IPS DF 4.7 (cell line): Measurements from ENCODE around the gene SLC35E4.
"Not testable (repeated sequence)": the region's sequence is repeated elsewhere in the genome, so short reads cannot be mapped to it uniquely, and the experiment has no call there.

Experiments
- DNase-seq: peaks from one replicate; pipeline ENCODE4 v3.0.0-alpha.2; 2013; ENCODE audit warnings: low spot score; ENCODE audit errors: extremely low read depth

The SLC35E4 gene, protein sequence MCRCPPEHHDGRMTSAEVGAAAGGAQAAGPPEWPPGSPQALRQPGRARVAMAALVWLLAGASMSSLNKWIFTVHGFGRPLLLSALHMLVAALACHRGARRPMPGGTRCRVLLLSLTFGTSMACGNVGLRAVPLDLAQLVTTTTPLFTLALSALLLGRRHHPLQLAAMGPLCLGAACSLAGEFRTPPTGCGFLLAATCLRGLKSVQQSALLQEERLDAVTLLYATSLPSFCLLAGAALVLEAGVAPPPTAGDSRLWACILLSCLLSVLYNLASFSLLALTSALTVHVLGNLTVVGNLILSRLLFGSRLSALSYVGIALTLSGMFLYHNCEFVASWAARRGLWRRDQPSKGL

DNA sequence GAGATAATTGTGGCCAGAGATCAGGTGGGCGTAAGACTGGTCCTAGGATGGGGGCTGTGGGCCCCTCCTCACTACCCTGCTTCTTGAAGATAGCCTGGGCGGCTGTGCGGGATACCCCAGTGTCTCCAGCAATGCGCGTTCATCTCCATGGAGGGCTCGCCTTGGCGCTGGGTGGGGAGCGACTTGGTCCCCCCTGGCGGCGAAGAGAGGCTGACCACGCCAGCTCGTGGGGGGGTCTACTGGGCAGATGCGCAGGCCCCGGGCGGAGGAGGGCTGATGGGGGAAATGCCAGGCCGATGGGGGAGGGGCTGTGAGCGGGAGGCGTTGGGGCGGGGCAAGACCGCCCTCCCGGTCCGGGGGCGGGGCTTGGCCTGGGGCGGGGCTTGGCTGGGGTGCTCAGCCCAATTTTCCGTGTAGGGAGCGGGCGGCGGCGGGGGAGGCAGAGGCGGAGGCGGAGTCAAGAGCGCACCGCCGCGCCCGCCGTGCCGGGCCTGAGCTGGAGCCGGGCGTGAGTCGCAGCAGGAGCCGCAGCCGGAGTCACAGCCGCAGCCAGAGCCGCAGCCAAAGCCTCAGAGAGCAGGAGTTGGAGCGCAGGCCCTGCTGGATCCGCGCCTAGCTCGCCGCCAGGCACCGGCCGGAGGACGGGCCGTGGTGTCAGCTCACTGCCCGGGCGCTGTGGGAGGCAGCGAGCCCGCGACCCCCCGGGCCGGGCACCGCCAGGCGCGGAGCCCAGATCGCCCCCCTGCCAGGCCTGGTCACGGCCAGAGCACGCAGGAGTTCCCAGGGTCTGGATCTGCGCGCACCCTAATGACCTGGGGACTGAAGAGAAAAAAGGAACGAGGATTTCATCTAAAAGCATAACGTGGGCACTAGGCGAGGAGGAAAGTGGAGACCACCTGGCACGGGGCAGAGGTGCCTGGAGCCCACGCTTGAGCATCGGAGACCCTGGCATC is at the start of gene SLC35E4:
Gene SLC35E4 (plus strand): TSS at position 509 of the 953 bp plus-strand sequence. CDS start 670 bp downstream, outside the sequence.
- DNase-seq, result no peak

DNA sequence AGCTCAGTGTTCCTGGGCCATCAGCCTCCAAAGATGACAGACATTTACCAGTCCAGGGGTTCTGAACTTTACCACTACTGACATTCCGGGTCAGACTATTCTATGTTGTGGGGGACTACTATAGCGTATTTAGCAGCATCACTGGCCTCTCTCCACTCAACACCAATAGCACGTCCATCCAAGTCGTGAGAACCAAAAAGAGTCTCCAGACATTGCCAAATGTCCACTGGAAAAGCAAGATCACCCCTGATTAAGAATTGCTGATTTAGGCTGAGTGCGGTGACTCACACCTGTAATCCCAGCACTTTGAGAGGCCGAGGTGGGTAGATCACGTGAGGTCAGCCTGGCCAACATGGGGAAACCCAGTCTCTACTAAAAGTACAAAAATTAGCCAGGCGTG is 49.2 kb upstream of the SLC35E4 start:
- no peak for DNase-seq

DNA sequence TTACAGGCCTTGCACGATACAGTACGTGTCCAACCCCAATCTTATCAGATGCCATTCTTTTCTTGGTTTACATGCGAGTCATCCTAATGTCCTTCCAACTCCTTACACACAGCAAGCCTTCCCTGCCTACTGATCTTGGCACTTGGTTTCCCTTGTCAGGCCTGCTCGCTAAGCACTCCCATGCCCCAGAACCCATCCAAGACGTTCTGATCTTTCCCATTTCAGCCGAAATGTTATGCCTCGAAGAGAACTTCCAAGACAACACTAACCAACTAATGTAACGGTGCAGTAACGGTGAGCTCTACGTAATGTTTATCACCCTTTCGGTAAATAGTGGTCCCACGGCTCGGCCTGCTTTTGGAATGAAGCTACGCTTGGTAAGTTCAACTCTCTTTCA is 44.4 kb upstream of the SLC35E4 start:
- no peak for DNase-seq

DNA sequence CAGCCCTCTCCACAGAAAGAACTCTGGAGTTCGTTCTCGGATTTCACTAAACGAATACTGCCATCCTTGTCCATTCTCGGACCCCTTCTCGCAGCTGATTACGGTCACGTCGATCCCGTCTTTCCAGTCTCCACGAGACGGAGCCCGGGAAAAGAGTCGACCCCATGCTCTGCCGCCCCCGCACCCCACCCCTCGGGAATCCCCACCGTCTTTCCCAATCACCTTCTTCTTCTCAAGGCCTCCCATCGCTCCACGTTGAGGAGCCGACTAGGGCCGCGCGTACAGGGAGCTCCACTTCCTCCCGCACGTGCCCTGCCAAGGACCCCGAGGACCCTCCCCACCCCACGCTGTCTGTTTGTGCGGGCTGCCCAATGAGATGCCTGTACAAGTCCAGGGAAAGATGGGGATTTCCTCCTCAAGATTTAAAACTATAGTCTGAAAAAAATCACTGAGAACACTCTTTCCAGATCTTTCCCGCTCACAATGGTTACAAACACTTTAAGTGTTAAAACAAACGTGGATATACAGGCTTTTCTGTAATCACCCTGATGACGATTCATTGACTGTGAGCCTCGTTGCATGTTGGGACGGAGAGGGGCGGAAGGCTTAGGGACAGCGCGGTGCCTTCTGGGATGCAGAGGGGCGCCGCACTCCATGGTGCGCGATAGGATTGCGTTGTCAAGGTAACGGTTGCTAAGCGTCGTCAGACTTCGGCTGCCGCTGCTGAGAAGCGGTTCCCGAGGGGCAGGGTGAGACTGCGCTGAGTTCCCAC is 43.8 kb upstream of the SLC35E4 start, which contains the start of gene PES1:
Gene PES1 (minus strand): TSS at position 323 of the 772 bp plus-strand sequence. CDS start 77 bp downstream, at position 246.
- DNase-seq, result peak; percentile 98

DNA sequence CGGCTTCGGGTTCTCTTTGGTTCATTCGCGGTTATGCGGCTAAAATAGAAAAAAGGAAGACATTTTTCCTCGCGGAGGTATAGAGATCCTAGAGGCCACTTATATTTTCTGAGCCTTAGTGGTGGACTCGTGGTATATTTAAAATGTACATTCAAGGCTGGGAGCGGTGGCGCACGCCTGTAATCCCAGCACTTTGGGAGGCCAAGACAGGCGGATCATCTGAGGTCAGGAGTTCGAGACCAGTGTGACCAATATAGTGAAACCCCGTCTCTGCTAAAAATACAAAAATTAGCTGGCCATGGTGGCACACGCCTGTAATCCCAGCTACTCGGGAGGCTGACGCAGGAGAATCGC is 43.2 kb upstream of the SLC35E4 start:
- not testable (repeated sequence) for DNase-seq

DNA sequence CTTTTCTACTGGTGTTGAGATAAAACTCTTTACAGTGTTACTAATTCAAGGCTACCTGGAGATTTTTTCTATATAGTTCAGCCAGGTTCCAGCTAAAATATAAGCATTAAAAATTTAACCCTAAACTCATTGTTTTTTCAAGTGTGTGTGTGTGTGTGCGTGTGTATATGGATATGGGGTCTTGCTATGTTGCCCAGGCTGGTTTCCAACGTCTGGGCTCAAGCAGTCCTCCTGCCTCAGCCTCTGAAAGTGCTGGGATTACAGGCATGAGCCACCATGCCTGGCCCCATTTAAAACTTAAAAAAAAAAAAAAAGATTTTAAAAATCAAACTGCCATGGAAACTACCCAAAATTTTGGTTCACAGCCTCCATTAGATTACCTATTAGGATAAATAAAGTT is 39.4 kb upstream of the SLC35E4 start:
- no peak for DNase-seq

DNA sequence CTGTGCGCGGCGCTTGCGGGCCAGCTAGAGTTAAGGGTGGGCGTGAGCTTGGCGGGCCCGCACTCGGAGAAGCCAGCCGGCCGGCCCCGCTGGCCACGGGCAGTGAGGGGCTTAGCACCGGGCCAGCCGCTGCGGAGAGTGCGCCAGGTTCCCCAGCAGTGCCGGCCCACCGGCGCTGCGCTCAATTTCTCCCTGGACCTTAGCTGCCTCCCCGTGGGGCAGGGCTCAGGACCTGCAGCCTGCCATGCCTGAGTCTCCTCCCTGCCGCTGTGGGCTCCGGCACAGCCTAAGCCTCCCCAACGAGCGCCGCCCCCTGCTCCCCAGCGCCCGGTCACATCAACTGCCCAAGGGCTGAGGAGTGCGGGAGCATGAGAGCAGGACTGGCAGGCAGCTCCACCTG is 38.7 kb upstream of the SLC35E4 start:
- no peak for DNase-seq

DNA sequence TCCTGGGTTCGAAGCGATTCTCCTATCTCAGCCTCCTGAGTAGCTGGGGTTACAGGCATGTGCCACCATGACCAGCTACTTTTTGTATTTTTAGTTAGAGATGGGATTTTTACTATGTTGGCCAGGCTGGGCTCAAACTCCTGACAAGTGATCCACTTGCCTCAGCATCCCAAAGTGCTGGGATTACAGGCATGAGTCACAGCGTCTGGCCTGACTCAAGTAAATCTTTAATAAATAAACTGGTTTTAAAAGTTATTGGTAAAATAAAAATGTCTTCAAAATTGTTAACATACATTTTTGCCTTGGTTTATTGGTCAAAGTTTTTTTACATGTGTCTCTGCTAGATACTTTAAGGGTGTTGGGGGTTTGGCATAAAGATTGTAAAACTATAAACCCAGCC is 36.6 kb upstream of the SLC35E4 start:
- no peak for DNase-seq

DNA sequence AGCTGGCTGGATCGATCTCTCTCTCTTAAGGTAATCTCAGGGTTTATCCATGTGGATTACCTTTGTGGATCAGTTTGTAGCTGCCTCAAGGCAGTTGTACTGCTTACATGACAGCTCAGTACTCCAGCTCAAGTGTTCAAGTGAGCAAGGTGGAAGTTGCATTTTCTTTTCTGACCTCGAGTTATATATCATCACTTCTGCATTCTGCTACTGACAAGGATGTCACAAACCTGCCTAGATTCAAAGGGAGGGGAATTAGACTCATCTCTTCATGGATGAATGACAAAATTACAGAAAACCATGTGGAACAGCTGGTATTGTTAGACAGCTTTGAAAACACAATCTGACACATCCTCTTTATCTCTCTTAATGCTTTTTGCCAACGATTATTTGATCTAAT is 34.7 kb upstream of the SLC35E4 start:
- no peak for DNase-seq

DNA sequence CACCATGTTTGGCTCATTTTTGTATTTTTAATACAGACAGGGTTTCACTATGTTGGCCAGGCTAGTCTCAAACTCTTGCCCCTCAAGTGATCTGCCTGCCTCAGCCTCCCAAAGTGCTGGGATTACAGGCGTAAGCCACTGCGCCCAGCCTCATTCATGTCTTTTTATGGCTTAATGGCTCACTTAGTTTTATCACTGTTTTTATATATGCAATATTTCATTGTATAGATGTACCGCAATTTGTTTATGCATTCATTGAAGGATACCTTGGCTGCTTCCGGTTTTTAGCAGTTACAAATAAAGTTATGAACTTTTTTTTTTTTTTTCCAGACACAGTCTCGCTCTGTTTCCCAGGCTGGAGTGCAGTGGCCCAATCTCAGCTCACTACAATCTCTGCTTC is 34.1 kb upstream of the SLC35E4 start:
- no peak for DNase-seq

DNA sequence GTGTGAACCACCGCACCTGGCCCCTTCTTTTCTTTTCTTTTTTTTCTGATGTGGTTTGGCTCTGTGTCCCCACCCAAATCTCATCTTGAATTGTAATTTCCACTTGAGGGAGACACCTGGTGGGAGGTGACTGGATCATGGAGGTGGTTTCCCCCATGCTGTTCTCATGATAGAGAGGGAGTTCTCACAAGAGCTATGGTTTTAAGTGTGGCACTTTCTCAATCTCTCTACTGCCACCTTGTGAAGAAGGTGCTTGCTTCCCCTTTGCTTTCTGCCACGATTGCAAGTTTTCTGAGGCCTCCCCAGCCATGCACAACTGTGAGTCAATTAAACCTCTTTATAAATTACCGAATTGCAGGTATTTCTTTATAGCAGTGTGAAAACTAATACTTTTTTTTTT is 33.5 kb upstream of the SLC35E4 start:
- no peak for DNase-seq

DNA sequence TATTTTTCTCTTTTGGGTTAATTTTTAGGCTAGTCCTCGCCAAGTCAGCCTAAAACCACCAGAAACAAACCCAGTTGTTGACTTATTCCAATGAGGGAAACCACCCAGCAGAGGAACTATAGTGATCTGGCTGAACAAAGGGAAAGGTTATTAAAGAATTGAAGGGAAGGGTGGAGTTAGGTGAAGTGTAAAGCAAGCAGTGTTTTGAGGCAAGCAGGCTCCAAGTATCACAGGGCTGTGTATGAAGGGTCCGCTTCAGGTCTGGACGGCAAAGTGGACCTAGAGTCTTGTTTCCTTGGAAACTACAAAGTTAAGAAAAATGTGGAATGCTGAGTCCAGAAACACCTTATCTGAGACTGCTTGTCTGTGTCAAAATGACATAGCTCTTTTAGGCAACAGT is 31.8 kb upstream of the SLC35E4 start:
- no peak for DNase-seq

DNA sequence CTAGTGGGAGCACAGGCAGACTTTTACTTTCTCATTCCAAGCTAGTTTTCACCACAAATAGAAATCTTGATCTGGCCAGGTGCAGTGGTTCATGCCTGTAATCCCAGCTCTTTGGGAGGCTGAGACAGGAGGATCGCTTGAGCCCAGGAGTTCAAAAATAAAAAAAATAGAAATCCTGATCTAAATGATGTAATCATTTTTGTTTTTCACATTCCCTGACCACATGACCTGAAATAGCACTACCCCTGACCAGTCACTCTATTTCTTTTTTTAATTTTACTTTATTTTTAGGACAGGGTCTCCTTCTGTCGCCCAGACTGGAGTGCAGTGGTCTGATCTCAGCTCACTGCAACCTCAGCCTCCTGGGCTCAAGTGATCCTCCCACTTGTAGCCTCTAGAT is 30.9 kb upstream of the SLC35E4 start:
- DNase-seq, result no peak

DNA sequence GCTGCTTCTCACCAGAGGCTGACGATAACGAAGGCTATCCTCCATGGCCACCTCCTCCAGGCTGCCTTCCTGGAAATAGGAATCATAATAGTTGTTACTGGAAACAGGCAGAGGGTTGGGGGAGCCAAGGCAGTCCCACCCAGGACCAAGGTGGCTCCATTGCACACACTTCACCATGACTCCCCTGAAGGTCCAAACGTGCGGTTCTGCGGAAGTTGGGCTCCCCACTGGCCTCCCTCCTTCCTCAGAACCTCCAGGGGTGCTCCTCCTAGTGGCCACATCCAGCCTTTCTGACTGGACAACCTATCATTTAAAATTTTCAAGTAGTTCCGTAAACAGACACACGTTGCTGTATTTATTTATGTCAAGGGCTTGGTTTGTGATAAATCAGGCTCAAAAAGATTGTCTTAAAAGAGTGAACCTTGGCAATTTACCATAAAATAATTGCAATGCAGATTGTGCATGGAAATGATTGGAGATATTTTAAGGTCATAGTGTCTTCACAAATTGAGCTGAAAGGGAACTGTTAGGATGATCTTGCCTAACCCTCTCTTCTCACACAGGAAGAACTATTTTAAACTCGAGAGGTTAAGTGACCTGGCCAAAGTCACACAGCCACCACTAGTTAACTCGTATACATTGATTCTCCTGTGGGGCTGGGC is 30.0 kb upstream of the SLC35E4 start:
- DNase-seq, result no peak

DNA sequence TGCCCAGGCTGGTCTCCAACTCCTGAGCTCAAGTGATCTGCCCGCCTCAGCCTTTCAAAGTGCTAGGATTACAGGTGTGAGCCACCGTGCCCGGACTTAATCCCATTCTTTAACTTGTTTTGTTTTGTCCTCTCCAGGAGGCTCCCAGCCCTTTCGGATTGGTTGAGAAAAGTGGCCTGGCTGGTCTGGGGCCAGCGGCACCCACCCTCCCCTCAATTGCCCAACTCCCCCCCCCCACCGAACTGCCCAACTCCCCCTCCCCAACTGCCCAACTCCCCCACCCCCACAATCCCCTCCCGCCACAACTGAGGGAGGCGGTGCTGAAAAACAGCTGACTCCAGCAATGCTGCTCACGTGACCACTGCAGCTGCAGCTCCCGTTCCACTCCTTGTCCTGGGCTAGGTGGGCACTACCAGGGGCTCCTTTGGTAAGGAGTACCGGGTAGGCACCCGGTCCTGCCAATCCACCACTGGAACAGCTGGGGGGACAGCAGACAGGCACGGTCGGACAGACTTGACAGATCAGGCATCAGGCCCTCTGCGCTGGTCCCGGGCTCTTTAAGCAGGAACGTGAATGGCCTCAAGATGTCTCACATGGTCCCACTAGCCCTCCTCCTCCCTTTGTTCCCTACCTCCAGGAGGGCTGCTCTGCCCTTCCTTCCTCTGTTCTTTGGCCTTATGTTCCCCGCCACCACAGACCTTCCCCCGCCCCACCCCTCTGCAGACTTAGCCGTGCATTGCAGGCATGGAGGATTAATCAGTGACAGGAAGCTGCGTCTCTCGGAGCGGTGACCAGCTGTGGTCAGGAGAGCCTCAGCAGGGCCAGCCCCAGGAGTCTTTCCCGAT is 28.9 kb upstream of the SLC35E4 start, which contains the start of gene TCN2:
Gene TCN2 (plus strand): TSS at position 720 of the 845 bp plus-strand sequence. CDS start 158 bp downstream, outside the sequence.
- no peak for DNase-seq

DNA sequence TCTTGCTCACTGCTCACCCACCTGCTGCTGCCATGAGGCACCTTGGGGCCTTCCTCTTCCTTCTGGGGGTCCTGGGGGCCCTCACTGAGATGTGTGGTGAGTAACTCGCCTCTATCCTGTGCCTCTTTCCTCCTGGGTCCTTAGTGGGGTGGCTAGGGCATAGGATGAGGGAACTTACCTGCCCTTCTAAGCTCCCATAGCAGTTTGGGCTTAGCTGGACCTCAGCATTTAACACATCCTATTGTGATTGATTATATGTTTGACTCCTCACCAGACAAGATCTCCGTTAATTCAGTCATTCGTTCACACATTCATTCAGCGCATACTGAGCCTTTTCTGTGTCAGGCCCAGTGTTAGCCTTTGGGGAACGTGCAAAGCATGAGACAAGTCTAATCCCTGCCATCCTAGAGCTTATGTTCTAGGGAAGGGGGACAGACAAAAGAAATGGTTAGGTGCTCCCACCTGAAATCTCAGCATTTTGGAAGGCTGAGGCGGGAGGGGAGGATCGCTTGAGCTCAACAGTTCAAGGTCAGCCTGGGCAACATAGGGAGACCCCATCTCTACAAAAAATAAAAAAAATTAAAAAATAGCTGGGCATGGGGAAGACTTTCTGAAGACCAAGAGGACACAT is 28.2 kb upstream of the SLC35E4 start:
- DNase-seq, result no peak

DNA sequence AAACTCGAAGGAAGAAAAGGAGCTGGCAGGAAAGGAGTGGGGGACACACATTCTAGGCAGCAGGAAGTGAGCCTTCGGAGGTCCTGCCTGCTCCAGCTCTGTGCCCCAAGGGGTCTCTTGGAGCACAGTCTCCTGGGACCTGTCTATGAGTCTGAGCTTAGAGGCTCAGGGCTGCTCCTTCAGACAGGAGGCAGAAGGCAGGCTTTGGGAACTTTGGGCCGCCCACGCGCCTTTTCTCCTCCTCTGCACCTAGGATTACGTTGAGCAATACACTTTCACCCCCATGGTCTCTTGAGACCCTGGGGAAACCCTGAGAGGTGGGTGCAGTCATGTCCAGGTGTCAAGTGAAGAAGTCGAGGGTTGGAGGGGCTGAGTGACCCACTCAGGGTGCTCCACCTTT is 27.6 kb upstream of the SLC35E4 start:
- DNase-seq, result no peak

DNA sequence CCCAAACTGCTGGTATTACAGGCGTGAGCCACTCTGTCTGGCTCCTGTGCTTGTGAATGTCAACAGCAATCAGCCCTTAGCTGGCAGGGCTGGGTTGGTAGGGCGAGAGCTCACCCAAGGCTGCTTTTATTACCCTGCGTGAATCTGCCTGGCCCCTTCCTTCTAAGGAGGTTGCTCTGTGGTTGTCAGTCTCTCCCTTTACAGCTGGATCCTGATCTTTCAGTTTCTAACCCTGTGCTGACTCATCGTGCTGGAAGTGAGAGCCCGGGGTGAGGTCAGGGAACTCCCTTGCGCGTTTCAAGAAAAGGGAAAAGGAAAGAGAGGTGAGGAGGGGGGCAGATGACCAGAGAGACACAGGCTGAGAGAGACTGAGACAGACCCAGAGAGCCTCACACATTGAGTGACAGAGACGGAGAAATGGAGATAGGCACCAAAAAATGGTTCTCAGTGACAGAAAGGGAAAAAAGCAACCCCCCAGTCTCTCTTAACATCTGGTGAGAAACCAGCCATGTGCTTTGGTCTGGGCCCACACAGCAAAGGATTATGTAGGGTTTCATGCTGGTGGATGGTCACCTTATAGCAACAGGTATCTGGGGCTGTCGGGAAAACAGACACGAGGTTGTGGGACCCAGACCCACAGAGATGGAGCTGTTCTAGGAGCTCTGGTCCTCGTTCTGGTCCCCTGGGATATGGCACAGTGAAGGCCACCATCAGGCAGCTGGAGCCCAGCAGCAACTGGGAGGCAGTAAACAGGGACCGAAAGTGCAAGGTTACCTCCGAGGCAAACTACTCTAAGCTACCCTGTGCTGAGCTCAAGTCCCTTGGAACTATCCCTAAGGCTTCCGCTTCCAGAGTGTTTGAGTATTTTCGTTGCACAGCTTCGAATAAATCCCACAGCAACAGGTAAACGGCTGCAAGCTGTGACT is 26.1 kb upstream of the SLC35E4 start:
- no peak for DNase-seq
